ENCODE results near the gene NOTCH2.

The NOTCH2 gene

DNA sequence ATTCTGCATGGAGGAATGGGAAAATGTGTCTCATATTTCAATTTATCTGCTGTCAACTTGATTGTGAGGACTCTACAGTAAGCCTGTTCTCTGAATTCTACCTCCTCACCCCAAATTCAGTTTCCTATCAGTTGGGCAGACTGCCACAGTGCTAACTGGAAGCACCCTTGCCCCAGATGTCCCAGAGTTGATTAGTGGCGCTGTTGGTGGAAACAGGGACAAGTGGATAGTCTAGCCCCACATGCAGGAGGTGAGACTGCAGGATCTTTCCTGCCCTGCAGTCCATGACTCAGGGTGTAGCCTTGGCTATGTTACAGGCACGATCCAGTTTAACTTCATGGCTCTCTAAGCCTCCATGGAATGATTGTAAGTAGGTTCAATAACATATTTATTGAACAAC is 195.3 kb downstream of the NOTCH2 start:
- DNase-seq: no peak

DNA sequence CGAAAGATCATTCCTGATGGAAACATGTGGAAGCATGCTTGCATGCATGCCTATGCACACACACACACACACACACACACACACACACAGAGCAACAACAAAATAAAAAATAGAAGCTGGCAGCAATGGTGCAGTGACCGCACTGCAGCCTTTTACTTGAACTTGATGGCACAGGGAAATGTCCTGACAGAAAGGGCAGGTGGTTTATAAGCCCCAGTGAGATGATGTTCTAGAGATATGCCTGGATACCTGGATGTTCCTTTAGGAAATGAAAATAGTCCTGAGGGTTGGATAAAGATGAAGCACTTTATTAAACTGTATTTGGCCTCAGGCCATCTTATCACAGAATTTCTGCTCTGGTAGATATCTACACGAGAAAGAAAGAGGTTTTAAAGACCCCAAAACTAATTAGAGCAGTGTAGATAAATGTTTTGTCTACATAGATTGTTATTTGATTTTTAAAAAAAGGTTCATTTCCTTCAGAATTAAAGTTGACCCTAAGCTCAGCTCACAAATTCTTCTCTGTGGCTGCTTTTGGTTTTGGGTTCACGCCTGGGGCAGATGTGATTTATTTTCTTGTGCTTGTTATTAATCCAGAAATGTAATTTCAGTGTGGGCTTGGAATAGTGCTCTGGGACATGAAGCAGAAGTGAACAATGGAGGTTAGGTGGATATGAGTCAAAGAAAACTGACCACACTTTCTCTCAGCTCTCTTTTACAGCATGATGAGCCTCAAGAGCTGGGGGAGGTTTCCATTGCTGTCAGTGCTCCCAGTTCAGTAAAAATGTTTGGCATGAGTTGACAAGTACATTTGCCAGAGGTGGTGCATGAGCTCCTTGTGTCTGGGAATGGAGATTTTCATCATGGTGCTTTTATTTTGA is 196.1 kb downstream of the NOTCH2 start:
- no peak for DNase-seq

DNA sequence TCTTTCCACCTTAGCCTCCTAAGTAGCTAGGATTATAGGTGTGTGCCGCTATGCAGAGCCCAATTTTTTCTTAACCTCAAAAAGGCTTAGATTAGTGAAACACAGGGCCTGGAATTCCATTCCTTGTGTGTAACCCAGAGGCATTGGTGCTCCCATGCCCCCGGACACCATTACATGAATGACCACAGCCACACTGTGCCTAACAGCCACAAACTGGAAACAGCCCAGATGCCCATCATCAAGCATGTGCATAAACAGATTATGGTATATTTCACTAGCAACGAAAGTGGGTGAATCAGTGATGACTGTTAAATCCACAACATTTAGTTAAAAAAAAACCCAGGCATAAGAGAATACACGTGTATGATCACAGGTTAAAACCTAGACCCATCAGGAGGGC is 197.6 kb downstream of the NOTCH2 start:
- no peak for DNase-seq

DNA sequence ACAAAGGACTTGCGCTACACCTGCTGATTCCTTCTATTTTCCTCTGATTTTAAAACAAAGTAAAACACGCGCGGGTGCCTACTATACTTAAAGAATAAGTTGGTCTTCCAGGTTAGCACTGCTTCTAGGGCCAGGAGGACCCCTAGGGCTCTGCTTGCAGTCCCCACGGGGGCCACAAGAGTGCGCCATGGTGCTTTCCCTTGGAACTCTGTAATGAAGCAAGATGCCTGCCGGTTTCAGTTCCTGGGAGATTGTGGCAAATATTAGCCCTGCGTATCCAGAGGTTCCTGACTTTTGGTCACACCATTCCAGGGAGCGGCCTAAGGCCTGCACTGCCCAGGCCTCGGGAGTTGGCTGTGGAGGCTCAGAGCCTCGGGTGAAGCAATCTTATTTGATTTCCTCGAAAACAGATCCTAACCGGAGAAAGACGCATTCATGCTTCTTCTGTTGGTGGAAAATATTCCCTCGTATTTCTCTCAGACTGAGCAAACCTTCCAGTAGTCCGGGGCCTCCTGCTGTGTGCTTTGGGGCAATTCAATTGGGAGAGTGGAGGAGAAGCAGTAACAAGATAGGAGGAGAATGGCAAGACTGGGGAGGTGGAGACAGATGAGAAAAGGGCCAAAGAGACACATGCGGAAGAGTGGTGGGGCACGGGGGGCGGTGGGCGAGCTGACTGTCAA is 198.4 kb downstream of the NOTCH2 start:
- DNase-seq: peak; percentile 60

DNA sequence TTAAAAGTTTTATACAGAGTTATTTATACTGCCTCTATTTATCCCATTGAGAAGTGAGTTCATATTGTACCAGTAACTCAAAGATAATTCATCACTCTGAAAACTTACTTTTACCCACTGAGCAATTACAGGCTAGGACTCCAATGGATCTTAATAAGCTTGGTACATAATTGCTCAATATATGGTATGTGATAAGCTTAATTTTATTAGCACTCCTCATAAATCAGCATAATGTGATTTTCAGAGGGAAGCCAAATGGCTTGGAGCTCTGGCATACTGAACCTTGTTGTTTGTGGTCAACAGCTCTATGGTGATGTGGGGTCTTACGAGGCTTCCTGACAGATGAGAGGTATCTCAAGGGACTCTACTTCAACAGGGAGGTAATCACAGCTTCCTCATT is 199.5 kb downstream of the NOTCH2 start:
- no peak for DNase-seq

DNA sequence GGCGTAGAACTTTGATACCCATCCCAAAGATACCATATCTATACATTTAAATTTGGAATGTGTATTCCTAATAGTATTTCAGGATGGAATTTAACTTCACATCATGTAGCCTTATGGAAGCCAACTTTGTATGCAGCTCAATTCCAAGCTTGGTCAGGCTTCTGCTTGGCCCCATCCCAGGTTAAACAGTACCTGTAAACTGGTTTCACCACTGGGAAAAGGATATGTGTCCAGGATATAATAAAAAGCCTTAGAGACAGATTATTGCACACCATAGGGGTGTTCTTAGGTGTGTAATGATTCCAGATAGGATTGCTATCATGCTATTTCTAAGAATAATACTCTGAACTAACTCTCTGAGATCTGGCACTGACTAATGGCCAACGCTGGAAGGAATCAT is 201.3 kb downstream of the NOTCH2 start:
- no peak for DNase-seq

DNA sequence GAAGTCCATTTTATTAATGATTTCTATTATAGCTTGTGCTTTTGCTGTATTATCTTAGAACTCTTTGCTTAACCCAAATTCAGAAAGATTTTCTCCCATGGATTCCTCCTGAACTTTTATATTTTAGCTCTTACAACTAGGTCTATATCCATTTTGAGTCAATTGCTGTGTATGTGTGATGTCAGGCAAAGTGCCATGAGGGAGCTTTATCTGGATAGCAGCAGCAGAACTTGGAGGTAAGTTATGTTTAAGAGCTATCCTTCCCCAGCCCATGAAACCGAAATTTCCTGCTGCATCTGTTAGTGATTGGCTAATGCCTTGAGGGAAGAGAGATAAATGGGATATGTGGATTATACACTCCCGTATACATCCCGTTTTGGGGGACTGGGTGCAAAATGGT is 203.0 kb downstream of the NOTCH2 start:
- DNase-seq: no peak

DNA sequence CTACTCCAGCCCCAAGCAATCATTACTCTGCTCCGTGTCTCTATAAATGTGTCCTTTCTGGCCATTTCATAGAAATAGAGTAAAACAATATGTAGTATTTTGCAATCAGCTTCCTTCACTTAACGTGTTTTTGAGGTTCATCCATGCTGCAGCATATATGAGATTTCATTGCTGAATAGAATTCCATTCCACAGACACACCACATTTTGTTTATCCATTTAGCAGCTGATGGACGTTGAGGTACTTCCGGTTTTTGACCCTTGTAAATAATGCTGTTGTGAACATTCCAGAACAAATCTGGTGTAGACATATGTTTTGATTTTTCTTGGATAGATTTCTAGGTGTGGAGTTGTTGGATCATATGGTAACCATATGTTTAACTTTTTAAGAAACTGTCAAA is 203.8 kb downstream of the NOTCH2 start:
- no peak for DNase-seq

DNA sequence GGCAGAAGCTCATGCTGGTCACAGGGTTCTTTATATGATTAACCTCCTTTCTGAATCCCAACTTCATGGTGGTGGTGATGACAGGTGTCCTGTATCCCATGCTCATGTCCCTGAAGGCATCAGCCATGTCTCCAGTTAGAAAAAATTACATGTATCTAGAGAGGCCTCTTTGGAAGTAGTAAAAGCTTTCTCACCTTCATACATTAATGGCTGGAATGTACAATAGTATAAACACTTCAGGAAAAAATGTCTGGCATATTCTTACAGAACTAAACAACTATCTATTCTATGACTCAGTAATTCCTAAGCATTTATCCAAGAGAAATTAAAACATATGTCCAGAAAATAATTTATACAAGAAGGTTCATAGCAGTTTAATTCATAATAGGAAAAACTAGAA is 207.2 kb downstream of the NOTCH2 start:
- no peak for DNase-seq

Data from right kidney (tissue), 1 donor.